Transverse colon (tissue), 3 donors: ENCODE results near the gene LTBP4.

Experiments used
- EP300 ChIP-seq: sonication (generic); formaldehyde crosslinking; IDR thresholded peaks from one replicate; pipeline ENCODE4 v1.6.1; 2017; ENCODE audit warnings: antibody characterized with exemption, low read depth
- POLR2A ChIP-seq: fragments of 450-650 bp; IDR thresholded peaks from one replicate; pipeline ENCODE4 v1.6.1; 2016; ENCODE audit warnings: antibody characterized with exemption, mild to moderate bottlenecking, moderate library complexity
- TF ChIP-seq, protein P1 (sequence below), 5 experiments: fragments of 200-600 bp in 3 of 5; fragments of 450-650 bp in 2 of 5; sonication (generic) in 3 of 5; IDR thresholded peaks; 1 replicate in 2 of 5; 2 replicates in 3 of 5; pipeline ENCODE4 v1.5.1; 2016 to 2017; ENCODE audit warnings: antibody characterized with exemption in 5 of 5, inconsistent platforms in 3 of 5, mild to moderate bottlenecking in 2 of 5, moderate library complexity in 1 of 5

DNA sequence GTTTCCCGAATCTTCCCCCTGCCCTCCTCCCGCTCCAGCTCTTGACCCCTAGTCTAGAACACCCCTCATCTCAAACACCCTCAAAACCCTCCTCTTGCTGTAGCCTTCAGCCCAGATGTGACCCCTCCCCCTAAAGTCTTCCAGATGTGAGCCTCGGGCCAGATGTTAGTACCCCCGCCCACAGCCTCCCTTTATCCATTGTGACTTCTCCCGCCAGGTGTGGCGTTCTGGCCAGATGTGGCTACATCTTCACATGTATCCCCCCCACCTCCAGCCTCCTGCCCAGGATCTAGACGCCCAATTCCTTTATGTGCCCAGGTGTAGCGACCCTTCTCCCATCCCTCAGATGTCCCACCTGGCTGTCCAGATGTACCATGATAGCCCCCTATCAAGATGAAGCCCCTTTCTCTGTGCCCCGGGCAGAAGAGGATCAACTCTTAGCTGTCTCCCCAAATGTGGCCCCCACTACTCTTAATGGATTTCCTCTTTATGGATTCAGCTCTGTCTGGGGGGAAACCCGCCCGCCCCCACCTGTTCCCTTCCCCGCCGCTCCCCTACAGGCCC, 517 bp upstream of the LTBP4 start:
- TF ChIP-seq, protein P1, sequence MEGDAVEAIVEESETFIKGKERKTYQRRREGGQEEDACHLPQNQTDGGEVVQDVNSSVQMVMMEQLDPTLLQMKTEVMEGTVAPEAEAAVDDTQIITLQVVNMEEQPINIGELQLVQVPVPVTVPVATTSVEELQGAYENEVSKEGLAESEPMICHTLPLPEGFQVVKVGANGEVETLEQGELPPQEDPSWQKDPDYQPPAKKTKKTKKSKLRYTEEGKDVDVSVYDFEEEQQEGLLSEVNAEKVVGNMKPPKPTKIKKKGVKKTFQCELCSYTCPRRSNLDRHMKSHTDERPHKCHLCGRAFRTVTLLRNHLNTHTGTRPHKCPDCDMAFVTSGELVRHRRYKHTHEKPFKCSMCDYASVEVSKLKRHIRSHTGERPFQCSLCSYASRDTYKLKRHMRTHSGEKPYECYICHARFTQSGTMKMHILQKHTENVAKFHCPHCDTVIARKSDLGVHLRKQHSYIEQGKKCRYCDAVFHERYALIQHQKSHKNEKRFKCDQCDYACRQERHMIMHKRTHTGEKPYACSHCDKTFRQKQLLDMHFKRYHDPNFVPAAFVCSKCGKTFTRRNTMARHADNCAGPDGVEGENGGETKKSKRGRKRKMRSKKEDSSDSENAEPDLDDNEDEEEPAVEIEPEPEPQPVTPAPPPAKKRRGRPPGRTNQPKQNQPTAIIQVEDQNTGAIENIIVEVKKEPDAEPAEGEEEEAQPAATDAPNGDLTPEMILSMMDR (IDR thresholded peaks at IDR 0.05) = no peak
- no peak for TF ChIP-seq POLR2A
- no peak for TF ChIP-seq EP300
